ENCODE measurements around the gene OR6C74.

The OR6C74 gene

GRCh38 chr12:55244309-55244708 is at the start of gene OR6C74:
Gene OR6C74, plus strand, starts transcription at chr12:55244609. Its CDS starts 2,679 bp downstream, at chr12:55247288.
- no peak for DNase-seq (ENCODE audit: low read depth)
- TF ChIP-seq, protein P1, sequence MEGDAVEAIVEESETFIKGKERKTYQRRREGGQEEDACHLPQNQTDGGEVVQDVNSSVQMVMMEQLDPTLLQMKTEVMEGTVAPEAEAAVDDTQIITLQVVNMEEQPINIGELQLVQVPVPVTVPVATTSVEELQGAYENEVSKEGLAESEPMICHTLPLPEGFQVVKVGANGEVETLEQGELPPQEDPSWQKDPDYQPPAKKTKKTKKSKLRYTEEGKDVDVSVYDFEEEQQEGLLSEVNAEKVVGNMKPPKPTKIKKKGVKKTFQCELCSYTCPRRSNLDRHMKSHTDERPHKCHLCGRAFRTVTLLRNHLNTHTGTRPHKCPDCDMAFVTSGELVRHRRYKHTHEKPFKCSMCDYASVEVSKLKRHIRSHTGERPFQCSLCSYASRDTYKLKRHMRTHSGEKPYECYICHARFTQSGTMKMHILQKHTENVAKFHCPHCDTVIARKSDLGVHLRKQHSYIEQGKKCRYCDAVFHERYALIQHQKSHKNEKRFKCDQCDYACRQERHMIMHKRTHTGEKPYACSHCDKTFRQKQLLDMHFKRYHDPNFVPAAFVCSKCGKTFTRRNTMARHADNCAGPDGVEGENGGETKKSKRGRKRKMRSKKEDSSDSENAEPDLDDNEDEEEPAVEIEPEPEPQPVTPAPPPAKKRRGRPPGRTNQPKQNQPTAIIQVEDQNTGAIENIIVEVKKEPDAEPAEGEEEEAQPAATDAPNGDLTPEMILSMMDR (IDR thresholded peaks at IDR 0.05; ENCODE audit: insufficient read depth, low read depth, low read length, missing control alignments), result no peak
- H3K4me3 ChIP-seq (ENCODE audit: low read length), result no peak within 1 kb of the TSS

GRCh38 chr12:55220725-55221124 is 23.7 kb upstream of the OR6C74 start, which contains the start of gene OR10A7:
Gene OR10A7, plus strand, starts transcription at chr12:55221025. Its CDS starts 0 bp downstream, at chr12:55221025.
- no peak for DNase-seq (ENCODE audit: low read depth)
- TF ChIP-seq, protein P1 (IDR thresholded peaks at IDR 0.05; ENCODE audit: insufficient read depth, low read depth, low read length, missing control alignments), result no peak
- no peak within 1 kb of the TSS for H3K4me3 ChIP-seq (ENCODE audit: low read length)

- no peak for DNase-seq (ENCODE audit: low read depth)
- TF ChIP-seq, protein P1 (IDR thresholded peaks at IDR 0.05; ENCODE audit: insufficient read depth, low read depth, low read length, missing control alignments), result no peak
Observed at GRCh38 chr12:55226523-55226922, 17.9 kb upstream of the OR6C74 start.

GRCh38 chr12:55227643-55228042 is 16.8 kb upstream of the OR6C74 start:
- no peak overlapping the region for H3K4me3 ChIP-seq (ENCODE audit: low read length)
- peak; percentile 12 for DNase-seq (ENCODE audit: low read depth)
- TF ChIP-seq, protein P1 (IDR thresholded peaks at IDR 0.05; ENCODE audit: insufficient read depth, low read depth, low read length, missing control alignments), result no peak

More at GRCh38 chr12:55226523-55226922, 17.9 kb upstream of the OR6C74 start:
- no peak overlapping the region for H3K4me3 ChIP-seq (ENCODE audit: low read length)

DNA sequence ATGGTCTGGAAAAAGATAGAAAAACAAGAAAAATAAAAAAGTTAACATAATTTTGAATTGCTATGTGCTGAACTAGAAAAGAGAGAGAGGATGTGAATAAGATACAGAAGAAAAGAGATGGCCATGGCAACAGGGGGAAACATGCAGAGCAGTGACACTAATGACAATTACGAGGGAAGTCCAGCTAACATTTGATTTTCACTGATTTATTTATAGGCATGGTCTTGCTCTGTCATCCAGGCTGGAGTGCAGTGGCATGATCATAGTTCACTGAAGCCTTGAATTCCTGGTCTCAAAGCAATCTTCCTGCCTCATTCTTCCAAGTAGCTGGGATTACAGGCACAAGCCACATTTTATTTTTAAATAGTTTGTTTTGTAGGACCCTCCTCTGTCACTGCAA is 1.8 kb downstream of the OR6C74 start:
- no peak for DNase-seq (ENCODE audit: low read depth)
- TF ChIP-seq, protein P1 (IDR thresholded peaks at IDR 0.05; ENCODE audit: insufficient read depth, low read depth, low read length, missing control alignments), result no peak

GRCh38 chr12:55250944-55251343 is 6.5 kb downstream of the OR6C74 start:
- TF ChIP-seq, protein P1 (IDR thresholded peaks at IDR 0.05; ENCODE audit: insufficient read depth, low read depth, low read length, missing control alignments), result no peak
- H3K4me3 ChIP-seq (ENCODE audit: low read length), result no peak overlapping the region
- DNase-seq (ENCODE audit: low read depth), result peak; percentile 10

More for the DNA sequence above, 1.8 kb downstream of the OR6C74 start:
- no peak overlapping the region for H3K4me3 ChIP-seq (ENCODE audit: low read length)

DNA sequence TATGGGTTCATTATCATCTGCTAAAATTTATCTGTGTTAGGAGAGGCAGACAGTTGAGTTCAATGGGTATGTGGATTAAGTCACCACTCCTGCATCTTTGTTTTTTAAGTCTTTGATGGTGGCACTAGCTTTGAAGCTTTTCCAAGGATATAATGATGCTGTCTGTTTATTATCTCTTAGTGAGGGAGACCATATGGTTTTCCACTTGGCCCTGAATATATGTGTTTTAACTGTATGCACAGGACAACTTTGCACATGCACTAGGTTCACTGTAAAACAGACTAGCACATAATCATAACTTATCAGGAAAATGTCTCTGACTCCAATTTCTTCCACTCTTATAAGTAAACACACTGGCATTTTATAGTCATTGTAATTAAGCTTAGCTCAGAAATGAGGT is 8.9 kb downstream of the OR6C74 start:
- TF ChIP-seq, protein P1 (IDR thresholded peaks at IDR 0.05; ENCODE audit: insufficient read depth, low read depth, low read length, missing control alignments), result no peak
- H3K4me3 ChIP-seq (ENCODE audit: low read length), result no peak overlapping the region
- no peak for DNase-seq (ENCODE audit: low read depth)

Measured in epithelial cell of esophagus (primary cell).